AG10803 (cell line): ENCODE results near the gene MALRD1.

Source experiments
- DNase-seq: peaks from one replicate; pipeline ENCODE4 v3.0.0; 2010; ENCODE audit warnings: low read depth
- H3K4me3 ChIP-seq: 2 replicates; pipeline ENCODE4 v1.5.1; 2011; ENCODE audit warnings: mild to moderate bottlenecking, low read length, control low read depth
- TF ChIP-seq, protein P1 (sequence below): conservative IDR thresholded peaks from 2 replicates; pipeline ENCODE4 v1.5.1; 2011; ENCODE audit warnings: mild to moderate bottlenecking, low read length, control low read depth, inconsistent platforms

Gene MALRD1

DNA sequence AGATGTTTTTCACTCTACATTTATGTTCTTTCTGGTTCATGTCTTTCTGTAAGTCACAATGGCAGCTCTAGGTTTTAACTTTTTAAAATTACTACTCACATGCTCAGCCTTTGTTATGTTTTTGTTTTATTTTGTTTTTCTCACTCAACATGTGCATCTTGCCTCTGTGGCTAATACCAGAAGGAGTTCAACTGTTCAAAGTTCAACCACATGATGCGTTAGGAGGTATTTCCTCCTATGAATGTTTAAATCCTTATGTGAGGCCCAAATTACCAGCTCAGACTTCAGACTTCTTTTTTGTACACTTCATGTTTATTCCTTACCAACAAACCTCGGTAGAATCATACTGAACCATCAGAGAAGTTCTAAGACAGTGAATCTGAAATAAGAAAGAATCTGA is 151.6 kb downstream of the MALRD1 start:
- no peak overlapping the region for H3K4me3 ChIP-seq
- TF ChIP-seq, protein P1, sequence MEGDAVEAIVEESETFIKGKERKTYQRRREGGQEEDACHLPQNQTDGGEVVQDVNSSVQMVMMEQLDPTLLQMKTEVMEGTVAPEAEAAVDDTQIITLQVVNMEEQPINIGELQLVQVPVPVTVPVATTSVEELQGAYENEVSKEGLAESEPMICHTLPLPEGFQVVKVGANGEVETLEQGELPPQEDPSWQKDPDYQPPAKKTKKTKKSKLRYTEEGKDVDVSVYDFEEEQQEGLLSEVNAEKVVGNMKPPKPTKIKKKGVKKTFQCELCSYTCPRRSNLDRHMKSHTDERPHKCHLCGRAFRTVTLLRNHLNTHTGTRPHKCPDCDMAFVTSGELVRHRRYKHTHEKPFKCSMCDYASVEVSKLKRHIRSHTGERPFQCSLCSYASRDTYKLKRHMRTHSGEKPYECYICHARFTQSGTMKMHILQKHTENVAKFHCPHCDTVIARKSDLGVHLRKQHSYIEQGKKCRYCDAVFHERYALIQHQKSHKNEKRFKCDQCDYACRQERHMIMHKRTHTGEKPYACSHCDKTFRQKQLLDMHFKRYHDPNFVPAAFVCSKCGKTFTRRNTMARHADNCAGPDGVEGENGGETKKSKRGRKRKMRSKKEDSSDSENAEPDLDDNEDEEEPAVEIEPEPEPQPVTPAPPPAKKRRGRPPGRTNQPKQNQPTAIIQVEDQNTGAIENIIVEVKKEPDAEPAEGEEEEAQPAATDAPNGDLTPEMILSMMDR, result no peak
- no peak for DNase-seq

DNA sequence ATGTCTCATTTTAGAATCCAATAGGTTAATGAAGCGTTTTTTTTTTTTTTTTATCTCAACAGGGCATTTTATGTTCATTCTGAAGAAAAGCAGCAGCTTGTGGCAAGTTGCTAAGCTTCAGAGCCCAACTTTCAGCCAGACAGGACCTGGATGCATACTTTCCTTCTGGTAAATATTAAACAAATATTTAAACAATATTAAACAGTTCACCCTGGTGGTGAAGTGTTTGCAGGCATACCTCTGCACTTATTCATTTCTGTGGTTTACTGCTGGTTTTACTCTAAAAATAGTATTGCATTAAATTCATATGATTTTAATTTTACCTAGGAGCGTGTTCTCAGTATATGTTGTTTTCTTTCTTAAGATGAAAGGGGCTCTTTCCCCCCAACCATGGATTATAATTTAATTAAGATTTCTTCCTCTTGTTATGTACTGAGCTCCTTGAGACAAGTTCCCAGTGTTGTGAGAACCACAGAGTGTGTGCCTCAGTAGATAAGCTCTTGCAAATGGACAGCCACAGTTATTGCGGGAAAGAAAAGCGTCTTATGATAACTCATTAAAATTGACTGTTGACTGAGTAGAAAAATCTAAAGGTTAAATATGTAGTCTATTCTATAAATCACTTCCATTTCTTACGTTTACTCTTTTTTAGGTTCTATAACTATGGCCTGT is 155.8 kb downstream of the MALRD1 start:
- TF ChIP-seq, protein P1, result no peak
- DNase-seq, result no peak
- no peak overlapping the region for H3K4me3 ChIP-seq

DNA sequence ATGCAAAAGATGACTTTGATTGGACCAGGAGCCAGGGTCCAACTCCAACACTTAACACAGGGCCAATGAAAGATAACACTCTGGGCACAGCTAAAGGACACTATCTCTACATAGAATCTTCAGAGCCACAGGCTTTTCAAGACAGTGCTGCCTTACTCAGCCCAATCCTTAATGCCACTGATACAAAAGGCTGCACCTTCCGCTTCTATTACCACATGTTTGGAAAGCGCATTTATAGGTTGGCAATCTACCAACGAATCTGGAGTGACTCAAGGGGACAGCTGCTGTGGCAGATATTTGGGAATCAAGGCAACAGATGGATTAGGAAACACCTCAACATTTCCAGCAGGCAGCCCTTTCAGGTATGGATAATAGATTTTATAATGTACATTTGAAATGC is 160.7 kb downstream of the MALRD1 start:
- no peak for DNase-seq
- H3K4me3 ChIP-seq, result no peak overlapping the region
- TF ChIP-seq, protein P1, result no peak

DNA sequence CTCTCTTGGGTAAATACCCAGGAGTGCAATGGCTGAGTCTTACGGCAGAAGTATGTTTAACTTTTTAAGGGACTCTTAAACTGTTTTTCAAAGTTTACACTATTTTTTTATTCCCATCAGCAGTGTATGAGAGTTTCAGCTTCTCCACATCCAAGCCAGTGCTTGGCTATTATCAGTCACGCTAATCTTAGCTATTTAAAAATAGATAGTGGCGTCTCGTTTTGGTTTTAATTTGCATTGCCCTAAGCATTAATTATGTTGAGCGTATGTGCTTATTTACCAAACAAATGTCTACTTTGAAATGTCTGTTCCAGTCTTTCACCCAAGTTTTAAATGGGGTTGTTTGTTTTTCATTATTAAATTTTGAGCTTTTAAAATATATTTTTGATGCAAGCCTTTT is 164.0 kb downstream of the MALRD1 start:
- TF ChIP-seq, protein P1, result no peak

DNA sequence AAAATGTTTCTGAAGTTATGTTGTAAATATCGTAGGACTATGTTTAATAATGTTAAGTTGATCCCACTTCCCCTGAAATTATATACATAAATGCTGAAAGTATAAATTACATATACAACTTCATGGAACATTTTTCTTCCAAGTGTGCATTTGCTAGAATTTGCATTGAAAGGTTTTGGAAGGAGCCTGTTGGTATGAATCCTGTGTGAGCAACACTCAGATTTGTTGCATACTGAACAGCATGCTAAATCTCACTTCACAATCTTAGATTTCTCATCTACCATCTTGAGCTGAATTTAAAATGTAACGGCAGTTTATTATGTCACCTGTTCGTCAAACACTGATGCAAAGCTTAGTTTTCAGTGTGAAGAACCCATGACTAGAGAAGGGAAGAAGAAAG is 172.6 kb downstream of the MALRD1 start:
- no peak for DNase-seq
- H3K4me3 ChIP-seq, result no peak overlapping the region
- TF ChIP-seq, protein P1, result no peak

More for the DNA sequence above, 164.0 kb downstream of the MALRD1 start:
- DNase-seq, result no peak
- no peak overlapping the region for H3K4me3 ChIP-seq

DNA sequence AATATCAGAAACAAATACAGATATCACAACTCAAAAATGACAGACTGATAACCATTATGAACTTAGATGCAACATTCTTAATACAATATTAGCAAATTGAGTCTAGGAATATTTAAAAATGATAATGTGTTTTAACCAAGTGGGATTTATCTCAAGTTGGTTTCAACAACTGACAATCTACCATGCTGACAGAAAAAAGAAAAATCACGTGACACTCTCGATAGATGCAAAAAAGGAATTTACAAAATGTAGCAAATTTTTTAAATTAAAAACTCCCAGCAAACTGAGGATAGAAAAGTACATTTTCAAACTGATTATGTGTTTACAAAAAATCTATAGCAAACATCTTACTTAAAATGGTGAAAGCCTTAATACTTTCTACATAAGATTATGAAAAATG is 177.4 kb downstream of the MALRD1 start:
- no peak for DNase-seq
- TF ChIP-seq, protein P1, result no peak

DNA sequence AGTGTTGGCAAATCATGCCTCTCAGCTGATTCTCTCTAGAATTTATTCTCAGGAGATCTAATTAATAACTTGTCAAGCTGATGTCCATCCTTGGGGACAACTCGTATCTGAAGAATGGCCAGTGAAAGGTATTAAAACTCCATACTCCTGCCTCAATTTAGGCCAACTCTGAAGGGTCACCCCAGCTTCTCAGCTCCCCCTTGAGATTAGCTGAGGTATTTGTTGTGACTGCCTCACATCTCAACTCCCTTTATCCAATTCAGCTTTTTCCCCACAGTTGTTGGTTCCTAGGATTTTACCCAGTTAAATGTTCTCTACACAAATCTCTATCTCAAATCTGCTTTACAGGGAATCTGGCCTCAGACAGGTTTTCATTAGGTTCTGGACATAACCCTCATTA is 182.4 kb downstream of the MALRD1 start:
- DNase-seq, result no peak
- TF ChIP-seq, protein P1, result no peak

More for the DNA sequence above, 177.4 kb downstream of the MALRD1 start:
- no peak overlapping the region for H3K4me3 ChIP-seq

More for the DNA sequence above, 182.4 kb downstream of the MALRD1 start:
- no peak overlapping the region for H3K4me3 ChIP-seq
